ENCODE data around the gene DZIP1L.

The DZIP1L gene

DNA sequence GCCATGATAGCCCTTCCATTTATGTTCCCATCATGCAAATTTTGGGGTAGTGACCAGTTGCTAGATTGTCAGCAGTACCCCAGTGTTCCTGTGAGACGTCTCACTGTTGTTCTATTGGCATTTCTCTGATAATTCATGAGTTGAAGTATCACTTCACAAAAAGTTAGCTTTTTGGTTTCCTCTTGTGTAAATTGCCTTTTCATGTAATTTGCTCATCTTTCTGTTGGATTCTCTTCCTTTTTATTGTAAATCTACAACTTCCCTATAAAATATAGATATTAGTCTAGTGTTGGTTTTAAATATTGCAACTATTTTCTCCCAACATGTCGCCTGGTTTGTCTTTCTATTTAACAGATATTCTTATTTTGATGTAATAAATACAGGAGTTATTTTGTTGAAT is 24.3 kb upstream of the DZIP1L start:
- no peak overlapping the region for H3K4me3 ChIP-seq (ENCODE audit: low read depth, low read length)
- DNase-seq (ENCODE audit: low read depth) = no peak
- TF ChIP-seq, protein P1, sequence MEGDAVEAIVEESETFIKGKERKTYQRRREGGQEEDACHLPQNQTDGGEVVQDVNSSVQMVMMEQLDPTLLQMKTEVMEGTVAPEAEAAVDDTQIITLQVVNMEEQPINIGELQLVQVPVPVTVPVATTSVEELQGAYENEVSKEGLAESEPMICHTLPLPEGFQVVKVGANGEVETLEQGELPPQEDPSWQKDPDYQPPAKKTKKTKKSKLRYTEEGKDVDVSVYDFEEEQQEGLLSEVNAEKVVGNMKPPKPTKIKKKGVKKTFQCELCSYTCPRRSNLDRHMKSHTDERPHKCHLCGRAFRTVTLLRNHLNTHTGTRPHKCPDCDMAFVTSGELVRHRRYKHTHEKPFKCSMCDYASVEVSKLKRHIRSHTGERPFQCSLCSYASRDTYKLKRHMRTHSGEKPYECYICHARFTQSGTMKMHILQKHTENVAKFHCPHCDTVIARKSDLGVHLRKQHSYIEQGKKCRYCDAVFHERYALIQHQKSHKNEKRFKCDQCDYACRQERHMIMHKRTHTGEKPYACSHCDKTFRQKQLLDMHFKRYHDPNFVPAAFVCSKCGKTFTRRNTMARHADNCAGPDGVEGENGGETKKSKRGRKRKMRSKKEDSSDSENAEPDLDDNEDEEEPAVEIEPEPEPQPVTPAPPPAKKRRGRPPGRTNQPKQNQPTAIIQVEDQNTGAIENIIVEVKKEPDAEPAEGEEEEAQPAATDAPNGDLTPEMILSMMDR (IDR thresholded peaks at IDR 0.05; ENCODE audit: control insufficient read depth, extremely low read depth, insufficient read depth) = no peak

DNA sequence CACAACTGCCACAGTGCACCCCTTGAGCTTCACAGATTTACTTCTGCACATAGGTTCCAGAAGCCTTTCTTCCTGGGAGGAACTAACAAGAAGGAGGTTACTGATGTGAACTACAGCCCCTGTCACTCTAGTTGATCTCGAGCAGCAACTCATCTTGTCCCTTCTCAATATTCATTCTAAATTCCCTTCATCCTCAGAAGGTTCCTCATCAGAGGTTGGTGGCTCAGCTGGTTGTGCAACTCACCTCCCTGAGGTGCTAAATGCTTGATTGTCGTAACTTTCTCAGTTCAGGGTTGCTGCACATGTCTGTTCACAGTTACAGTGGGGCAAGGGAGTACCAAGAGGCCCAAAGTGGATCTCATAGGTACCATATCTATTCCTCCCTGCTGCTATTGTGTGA is 22.5 kb upstream of the DZIP1L start:
- TF ChIP-seq, protein P1 (IDR thresholded peaks at IDR 0.05; ENCODE audit: control insufficient read depth, extremely low read depth, insufficient read depth) = no peak
- no peak for DNase-seq (ENCODE audit: low read depth)
- no peak overlapping the region for H3K4me3 ChIP-seq (ENCODE audit: low read depth, low read length)

- H3K4me3 ChIP-seq (ENCODE audit: low read depth, low read length) = no peak overlapping the region
- no peak for DNase-seq (ENCODE audit: low read depth)
- TF ChIP-seq, protein P1 (IDR thresholded peaks at IDR 0.05; ENCODE audit: control insufficient read depth, extremely low read depth, insufficient read depth) = no peak
These were observed 20.8 kb upstream of the DZIP1L start for GRCh38 chr3:138136201-138136600.

- no peak for DNase-seq (ENCODE audit: low read depth)
- no peak overlapping the region for H3K4me3 ChIP-seq (ENCODE audit: low read depth, low read length)
- TF ChIP-seq, protein P1 (IDR thresholded peaks at IDR 0.05; ENCODE audit: control insufficient read depth, extremely low read depth, insufficient read depth) = no peak
These were observed 20.4 kb upstream of the DZIP1L start for GRCh38 chr3:138135833-138136194.

DNA sequence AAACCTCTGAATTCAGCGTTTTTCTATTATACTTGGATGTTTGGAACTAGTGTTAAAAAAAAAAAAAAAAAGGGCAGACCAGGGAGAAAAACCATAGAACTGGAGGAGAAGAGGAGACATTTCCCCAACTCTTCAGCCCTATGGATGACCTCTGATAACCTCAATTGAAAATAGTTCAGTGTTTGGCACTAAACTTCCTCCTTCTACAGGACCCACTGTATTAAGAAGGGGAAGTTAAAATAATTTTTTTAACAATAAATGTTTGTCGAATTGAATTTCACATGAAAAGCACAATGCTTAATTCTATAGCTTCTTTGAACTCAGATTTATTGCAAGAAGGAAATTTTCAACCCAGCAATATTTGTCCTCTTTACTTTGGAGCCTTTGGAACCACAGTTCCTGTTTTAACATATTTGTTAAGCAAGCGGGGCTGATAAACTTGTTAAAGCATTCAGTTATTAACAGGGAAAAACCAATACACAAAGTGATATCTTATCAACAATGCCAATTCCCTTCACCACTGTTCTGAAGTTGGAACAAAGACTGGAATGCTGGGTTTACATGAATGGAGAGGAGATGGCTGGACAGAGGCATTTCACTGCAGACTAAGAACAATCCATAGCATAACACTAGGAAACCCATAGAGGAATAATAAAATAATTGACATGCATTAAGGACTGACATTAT is 19.9 kb upstream of the DZIP1L start:
- no peak overlapping the region for H3K4me3 ChIP-seq (ENCODE audit: low read depth, low read length)
- TF ChIP-seq, protein P1 (IDR thresholded peaks at IDR 0.05; ENCODE audit: control insufficient read depth, extremely low read depth, insufficient read depth) = no peak
- DNase-seq (ENCODE audit: low read depth) = no peak

- no peak for DNase-seq (ENCODE audit: low read depth)
- TF ChIP-seq, protein P1 (IDR thresholded peaks at IDR 0.05; ENCODE audit: control insufficient read depth, extremely low read depth, insufficient read depth) = no peak
- no peak within 1 kb of the TSS for H3K4me3 ChIP-seq (ENCODE audit: low read depth, low read length)
These were observed 16.8 kb upstream of the DZIP1L start, which contains the start of gene A4GNT for GRCh38 chr3:138132239-138132638. Gene A4GNT, minus strand, starts transcription at chr3:138132390. Its CDS starts 1,134 bp downstream, at chr3:138131256.

Data from LNCaP clone FGC (cell line).